NCI-H82 treated with DMSO at 0.1 percent for 48 hours (cell line): ENCODE measurements around the gene TUBB3.

Experiments
- DNase-seq: peaks from one replicate; lab custom pipeline; 2025; ENCODE audit not compliant: unreplicated experiment; lab: John Stamatoyannopoulos, UW

TUBB3 gene

GRCh38 chr16:89936508-89936907 is 13.4 kb downstream of the TUBB3 start:
- DNase-seq, result no peak

GRCh38 chr16:89936981-89937380 is 13.8 kb downstream of the TUBB3 start:
- DNase-seq, result no peak

GRCh38 chr16:89938175-89938885 is 15.2 kb downstream of the TUBB3 start:
- DNase-seq, result no peak

- DNase-seq, result no peak
Measured at GRCh38 chr16:89944773-89945172, 21.6 kb downstream of the TUBB3 start.

GRCh38 chr16:89945654-89946053 is 22.5 kb downstream of the TUBB3 start:
- DNase-seq, result no peak

- no peak for DNase-seq
Measured at GRCh38 chr16:89946515-89946914, 23.4 kb downstream of the TUBB3 start.

GRCh38 chr16:89949121-89949742 is 26.1 kb downstream of the TUBB3 start:
- DNase-seq, result no peak

- no peak for DNase-seq
Measured at GRCh38 chr16:89949756-89950155, 26.6 kb downstream of the TUBB3 start.

GRCh38 chr16:89951509-89951908 is 28.4 kb downstream of the TUBB3 start:
- no peak for DNase-seq

GRCh38 chr16:89952049-89952448 is 28.9 kb downstream of the TUBB3 start:
- DNase-seq, result no peak

GRCh38 chr16:89952551-89952950 is 29.4 kb downstream of the TUBB3 start:
- DNase-seq, result no peak

- no peak for DNase-seq
Measured at GRCh38 chr16:89953671-89954406, 30.7 kb downstream of the TUBB3 start.

GRCh38 chr16:89954462-89954861 is 31.3 kb downstream of the TUBB3 start:
- DNase-seq, result no peak

- DNase-seq, result no peak
Measured at GRCh38 chr16:89955001-89955685, 32.0 kb downstream of the TUBB3 start.

GRCh38 chr16:89956505-89957215 is 33.5 kb downstream of the TUBB3 start:
- no peak for DNase-seq

GRCh38 chr16:89957216-89957785 is 34.2 kb downstream of the TUBB3 start:
- DNase-seq, result no peak

GRCh38 chr16:89958068-89958467 is 34.9 kb downstream of the TUBB3 start:
- peak; percentile 34 for DNase-seq

GRCh38 chr16:89958596-89958995 is 35.5 kb downstream of the TUBB3 start:
- DNase-seq, result no peak

GRCh38 chr16:89960966-89961365 is 37.8 kb downstream of the TUBB3 start:
- DNase-seq, result no peak

GRCh38 chr16:89961920-89962319 is 38.8 kb downstream of the TUBB3 start:
- DNase-seq, result no peak
